ENCODE data around the gene DCLK3. TPM values are rescaled to one million over a fixed set of nuclear protein-coding genes. Genes with fewer than 3 reads are reported as not detected.

Gene DCLK3
- total RNA-seq, 1 experiment from 2014 or later: not detected

DNA sequence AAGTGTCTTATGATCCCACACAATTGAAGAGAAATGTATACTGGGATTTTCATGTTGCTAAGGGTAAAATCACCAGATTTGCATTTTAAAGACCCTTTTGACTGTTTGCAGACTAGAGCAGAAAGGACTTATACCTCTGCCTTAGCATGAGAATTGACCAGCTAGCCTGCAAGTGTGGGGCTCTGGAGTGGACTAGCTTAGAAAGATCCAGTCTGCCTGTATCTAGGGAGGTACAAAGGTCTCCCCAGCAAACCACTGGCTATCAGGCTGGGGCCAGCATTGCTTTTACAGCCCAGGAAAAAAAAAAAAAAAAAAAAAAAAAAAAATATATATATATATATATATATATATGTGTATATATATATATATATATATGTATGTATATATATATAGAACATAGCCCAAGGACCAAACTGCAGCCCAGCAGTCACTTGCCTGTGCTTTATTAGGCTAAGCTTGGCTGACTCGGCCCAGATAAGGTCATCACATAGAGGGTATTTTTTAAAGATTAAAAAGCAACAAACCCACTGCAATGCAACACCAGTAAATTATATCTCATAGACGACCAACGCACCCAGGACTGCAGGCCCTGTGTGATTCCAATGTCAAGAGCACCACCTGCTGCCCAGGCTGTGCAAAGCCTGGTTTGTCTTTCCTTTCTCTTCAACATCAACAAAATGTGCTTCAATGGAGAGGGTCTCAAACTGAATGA lies 63.7 kb downstream of the DCLK3 start:
- DNase-seq (ENCODE audit: low read depth, low spot score) (peak; percentile 55), ATAC-seq (peak; percentile 94)
- Histone ChIP-seq H3K4me1 (ENCODE audit: control insufficient read depth, insufficient read depth, low read length) (no peaks in the 10 kb centered on the region), H3K27ac (ENCODE audit: low read length) (no peak overlapping the region), H3K9me3 (ENCODE audit: control insufficient read depth, insufficient read depth, low read depth, low read length) (no peaks in the 10 kb centered on the region), H3K4me3 (ENCODE audit: low read depth in 2 of 2, low read length in 2 of 2) (no peak overlapping the region), H3K36me3 (ENCODE audit: control insufficient read depth, insufficient read depth, low read length) (no peaks in the 10 kb centered on the region), H3K27me3 (ENCODE audit: control insufficient read depth, insufficient read depth, low read length) (no peaks in the 10 kb centered on the region)
- intact Hi-C loops (cut with micrococcal nuclease; ENCODE audit: unreplicated experiment) (loop anchor here (1.0 kb wide), 1 partner anchor 576 kb away; no protein-coding TSS in a partner anchor), in situ Hi-C loops (cut with HindIII; ENCODE audit: low pct_unique_long_range_greater_than_20kb, low sequenced_read_pairs) (no loop called here)
- ChIA-PET CTCF (interaction anchor here (0.6 to 0.7 kb wide), 3 partner anchors 162 to 1602 kb away, joined by 3 to 9 read pairs (median 5); no protein-coding TSS in a partner anchor), POLR2A (no interaction called here)
- BruUV-seq (replicated peaks): no TSS peak
- TF ChIP-seq SIN3A (IDR thresholded peaks at IDR 0.05; ENCODE audit: borderline replicate concordance, insufficient read depth, low read depth, low read length) (no peak), POLR2AphosphoS5 (IDR thresholded peaks at IDR 0.05; ENCODE audit: low read depth, low read length) (no peak), TCF7L2 (IDR thresholded peaks at IDR 0.05; ENCODE audit: low read depth, low read length) (no peak)
- TF ChIP-seq, protein P1, sequence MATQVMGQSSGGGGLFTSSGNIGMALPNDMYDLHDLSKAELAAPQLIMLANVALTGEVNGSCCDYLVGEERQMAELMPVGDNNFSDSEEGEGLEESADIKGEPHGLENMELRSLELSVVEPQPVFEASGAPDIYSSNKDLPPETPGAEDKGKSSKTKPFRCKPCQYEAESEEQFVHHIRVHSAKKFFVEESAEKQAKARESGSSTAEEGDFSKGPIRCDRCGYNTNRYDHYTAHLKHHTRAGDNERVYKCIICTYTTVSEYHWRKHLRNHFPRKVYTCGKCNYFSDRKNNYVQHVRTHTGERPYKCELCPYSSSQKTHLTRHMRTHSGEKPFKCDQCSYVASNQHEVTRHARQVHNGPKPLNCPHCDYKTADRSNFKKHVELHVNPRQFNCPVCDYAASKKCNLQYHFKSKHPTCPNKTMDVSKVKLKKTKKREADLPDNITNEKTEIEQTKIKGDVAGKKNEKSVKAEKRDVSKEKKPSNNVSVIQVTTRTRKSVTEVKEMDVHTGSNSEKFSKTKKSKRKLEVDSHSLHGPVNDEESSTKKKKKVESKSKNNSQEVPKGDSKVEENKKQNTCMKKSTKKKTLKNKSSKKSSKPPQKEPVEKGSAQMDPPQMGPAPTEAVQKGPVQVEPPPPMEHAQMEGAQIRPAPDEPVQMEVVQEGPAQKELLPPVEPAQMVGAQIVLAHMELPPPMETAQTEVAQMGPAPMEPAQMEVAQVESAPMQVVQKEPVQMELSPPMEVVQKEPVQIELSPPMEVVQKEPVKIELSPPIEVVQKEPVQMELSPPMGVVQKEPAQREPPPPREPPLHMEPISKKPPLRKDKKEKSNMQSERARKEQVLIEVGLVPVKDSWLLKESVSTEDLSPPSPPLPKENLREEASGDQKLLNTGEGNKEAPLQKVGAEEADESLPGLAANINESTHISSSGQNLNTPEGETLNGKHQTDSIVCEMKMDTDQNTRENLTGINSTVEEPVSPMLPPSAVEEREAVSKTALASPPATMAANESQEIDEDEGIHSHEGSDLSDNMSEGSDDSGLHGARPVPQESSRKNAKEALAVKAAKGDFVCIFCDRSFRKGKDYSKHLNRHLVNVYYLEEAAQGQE (IDR thresholded peaks at IDR 0.05; ENCODE audit: insufficient read depth in 1 of 2, low read depth in 2 of 2, low read length in 1 of 2): no peak
- TF ChIP-seq, protein P2, sequence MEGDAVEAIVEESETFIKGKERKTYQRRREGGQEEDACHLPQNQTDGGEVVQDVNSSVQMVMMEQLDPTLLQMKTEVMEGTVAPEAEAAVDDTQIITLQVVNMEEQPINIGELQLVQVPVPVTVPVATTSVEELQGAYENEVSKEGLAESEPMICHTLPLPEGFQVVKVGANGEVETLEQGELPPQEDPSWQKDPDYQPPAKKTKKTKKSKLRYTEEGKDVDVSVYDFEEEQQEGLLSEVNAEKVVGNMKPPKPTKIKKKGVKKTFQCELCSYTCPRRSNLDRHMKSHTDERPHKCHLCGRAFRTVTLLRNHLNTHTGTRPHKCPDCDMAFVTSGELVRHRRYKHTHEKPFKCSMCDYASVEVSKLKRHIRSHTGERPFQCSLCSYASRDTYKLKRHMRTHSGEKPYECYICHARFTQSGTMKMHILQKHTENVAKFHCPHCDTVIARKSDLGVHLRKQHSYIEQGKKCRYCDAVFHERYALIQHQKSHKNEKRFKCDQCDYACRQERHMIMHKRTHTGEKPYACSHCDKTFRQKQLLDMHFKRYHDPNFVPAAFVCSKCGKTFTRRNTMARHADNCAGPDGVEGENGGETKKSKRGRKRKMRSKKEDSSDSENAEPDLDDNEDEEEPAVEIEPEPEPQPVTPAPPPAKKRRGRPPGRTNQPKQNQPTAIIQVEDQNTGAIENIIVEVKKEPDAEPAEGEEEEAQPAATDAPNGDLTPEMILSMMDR (IDR thresholded peaks at IDR 0.05): peak; percentile 74

DNA sequence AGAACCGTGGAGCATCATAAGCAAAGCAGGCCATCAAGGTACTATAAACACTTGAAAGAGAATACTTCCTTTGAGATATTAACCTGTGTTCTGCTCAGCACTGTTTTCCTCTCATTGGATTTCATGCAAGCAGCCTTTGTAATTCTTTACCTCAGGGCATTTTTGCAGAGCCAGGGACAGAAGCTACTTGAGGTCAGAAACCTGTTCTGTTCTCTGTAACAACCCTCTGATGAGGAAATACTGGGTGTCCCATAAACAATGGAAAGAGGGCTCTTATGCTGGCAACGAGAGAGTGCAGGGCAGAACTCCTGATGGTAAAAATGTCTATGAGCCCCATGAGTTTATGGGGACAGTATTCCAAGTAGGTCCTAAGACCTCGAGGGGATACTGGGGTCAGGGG lies 66.0 kb downstream of the DCLK3 start:
- ATAC-seq: no peak
- no peak for DNase-seq (ENCODE audit: low read depth, low spot score)
- in situ Hi-C loops (cut with HindIII; ENCODE audit: low pct_unique_long_range_greater_than_20kb, low sequenced_read_pairs) (no loop called here), intact Hi-C loops (cut with micrococcal nuclease; ENCODE audit: unreplicated experiment) (no loop called here)
- ChIA-PET CTCF (no interaction called here), POLR2A (no interaction called here)
- Histone ChIP-seq H3K4me1 (ENCODE audit: control insufficient read depth, insufficient read depth, low read length) (no peaks in the 10 kb centered on the region), H3K4me3 (ENCODE audit: low read depth in 2 of 2, low read length in 2 of 2) (no peak overlapping the region), H3K27ac (ENCODE audit: low read length) (no peak overlapping the region), H3K36me3 (ENCODE audit: control insufficient read depth, insufficient read depth, low read length) (no peaks in the 10 kb centered on the region), H3K27me3 (ENCODE audit: control insufficient read depth, insufficient read depth, low read length) (no peaks in the 10 kb centered on the region), H3K9me3 (ENCODE audit: control insufficient read depth, insufficient read depth, low read depth, low read length) (no peaks in the 10 kb centered on the region)
- TF ChIP-seq TCF7L2 (IDR thresholded peaks at IDR 0.05; ENCODE audit: low read depth, low read length): no peak
- TF ChIP-seq POLR2AphosphoS5 (IDR thresholded peaks at IDR 0.05; ENCODE audit: low read depth, low read length): no peak
- TF ChIP-seq, protein P1 (IDR thresholded peaks at IDR 0.05; ENCODE audit: insufficient read depth in 1 of 2, low read depth in 2 of 2, low read length in 1 of 2): no peak
- TF ChIP-seq, protein P2 (IDR thresholded peaks at IDR 0.05): no peak
- TF ChIP-seq SIN3A (IDR thresholded peaks at IDR 0.05; ENCODE audit: borderline replicate concordance, insufficient read depth, low read depth, low read length): no peak
- BruUV-seq (replicated peaks): no TSS peak
